AG08396 (cell line): ENCODE measurements around the gene KIF25.

Source experiments
- DNase-seq: peaks from one replicate; pipeline ENCODE4 v3.0.0; 2012; ENCODE audit warnings: low spot score, mixed read lengths

KIF25 gene

GRCh38 chr6:167997642-167998041, at the start of gene KIF25:
Gene KIF25, plus strand, starts transcription at chr6:167997671. Its CDS starts 31,915 bp downstream, at chr6:168029586.
- DNase-seq: no peak

- DNase-seq: no peak
These were observed 49.8 kb upstream of the KIF25 start for GRCh38 chr6:167947716-167948115.

- DNase-seq: no peak
These were observed 48.8 kb upstream of the KIF25 start for GRCh38 chr6:167948716-167949115.

- no peak for DNase-seq
These were observed 48.3 kb upstream of the KIF25 start for GRCh38 chr6:167949121-167949684.

GRCh38 chr6:167951781-167952511, 45.5 kb upstream of the KIF25 start:
- DNase-seq: no peak

GRCh38 chr6:167952512-167952859, 45.0 kb upstream of the KIF25 start:
- DNase-seq: no peak

- DNase-seq: no peak
These were observed 43.9 kb upstream of the KIF25 start for GRCh38 chr6:167953551-167953950.

- DNase-seq: no peak
These were observed 43.3 kb upstream of the KIF25 start for GRCh38 chr6:167954151-167954550.

GRCh38 chr6:167956491-167956890, 41.0 kb upstream of the KIF25 start:
- DNase-seq: no peak

- peak; percentile 43 for DNase-seq
These were observed 40.4 kb upstream of the KIF25 start for GRCh38 chr6:167956983-167957492.

- DNase-seq: no peak
These were observed 39.8 kb upstream of the KIF25 start for GRCh38 chr6:167957626-167958025.

- DNase-seq: no peak
These were observed 36.9 kb upstream of the KIF25 start for GRCh38 chr6:167960579-167960978.

- DNase-seq: no peak
These were observed 34.8 kb upstream of the KIF25 start for GRCh38 chr6:167962711-167963110.

GRCh38 chr6:167963589-167964057, 33.8 kb upstream of the KIF25 start:
- DNase-seq: no peak

GRCh38 chr6:167965592-167966539, 31.6 kb upstream of the KIF25 start:
- DNase-seq: no peak

GRCh38 chr6:167966540-167966905, 30.9 kb upstream of the KIF25 start:
- no peak for DNase-seq

GRCh38 chr6:167968091-167968490, 29.4 kb upstream of the KIF25 start:
- DNase-seq: no peak

GRCh38 chr6:167970230-167970629, 27.2 kb upstream of the KIF25 start:
- no peak for DNase-seq

GRCh38 chr6:167972193-167972592, 25.3 kb upstream of the KIF25 start:
- no peak for DNase-seq

GRCh38 chr6:167973148-167973885, 24.2 kb upstream of the KIF25 start:
- no peak for DNase-seq

- no peak for DNase-seq
These were observed 22.7 kb upstream of the KIF25 start for GRCh38 chr6:167974640-167975344.
